Thyroid gland (tissue), 4 donors: ENCODE results near the gene UCP2. TPM values are rescaled to one million over a fixed set of nuclear protein-coding genes. Genes with fewer than 3 reads are reported as not detected.

Experiments
- DNase-seq, 2 donors: peaks; one replicate each; pipeline ENCODE4 v3.0.0-alpha.2; 2019
- H3K27ac ChIP-seq, 3 donors: fragments of 200-600 bp; sonication (generic); 1 replicate in 2 of 3; 2 replicates in 1 of 3; pipeline ENCODE4 v1.5.1; 2016 to 2019; ENCODE audit warnings: mild to moderate bottlenecking in 1 of 3, moderate library complexity in 1 of 3
- H3K27me3 ChIP-seq: fragments of 200-600 bp; sonication (generic); one replicate; pipeline ENCODE4 v1.5.1; 2019
- H3K36me3 ChIP-seq, 2 donors: fragments of 200-600 bp; sonication (generic); one replicate each; pipeline ENCODE4 v1.5.1; 2016 to 2019
- H3K4me1 ChIP-seq, 2 donors: fragments of 200-600 bp; sonication (generic); one replicate each; pipeline ENCODE4 v1.5.1; 2017 to 2019
- H3K4me3 ChIP-seq, 3 donors: fragments of 200-600 bp; sonication (generic); replicated peaks in 1 of 3; 1 replicate in 2 of 3; 2 replicates in 1 of 3; pipeline ENCODE4 v1.5.1; 2016; ENCODE audit warnings: mild to moderate bottlenecking in 1 of 3
- H3K9me3 ChIP-seq: fragments of 200-600 bp; sonication (generic); one replicate; pipeline ENCODE4 v1.5.1; 2017
- CTCF ChIP-seq, 6 experiments: fragments of 200-600 bp in 3 of 6; fragments of 450-650 bp in 3 of 6; sonication (generic) in 3 of 6; IDR thresholded peaks; one replicate each; pipeline ENCODE4 v1.5.1; 2016 to 2019; ENCODE audit warnings: antibody characterized with exemption in 6 of 6, mild to moderate bottlenecking in 2 of 6, inconsistent platforms in 1 of 6, moderate library complexity in 1 of 6
- POLR2A ChIP-seq, 2 donors: fragments of 450-650 bp; IDR thresholded peaks; one replicate each; pipeline ENCODE4 v1.6.1; 2017; ENCODE audit warnings: antibody characterized with exemption in 2 of 2, mild to moderate bottlenecking in 2 of 2, moderate library complexity in 1 of 2
- WGBS, 2 donors: methylation state at CpG; one replicate each; pipeline ENCODE4 v1.1.5; 2017; 5-methylcytosine and 5-hydroxymethylcytosine counted together
- intact Hi-C: fragments of 100-400 bp; cut with DNase I; formaldehyde crosslinking; loops from one replicate; pipeline ENCODE4 v1.15.1; 2023
- total RNA-seq, 4 donors: library from RNA; depleted of rRNA; stranded (reverse); fragments of >200 nt; gene quantifications; one replicate each; pipeline ENCODE4 v1.2.3, GENCODE V29; 2016

The UCP2 gene
- total RNA-seq, 4 donors from 2014 or later: 41.4 to 97.0 (median 52.5) TPM

GRCh38 chr11:73999581-74000306 is 17.1 kb upstream of the UCP2 start:
- Histone ChIP-seq H3K4me1 (no peaks in the 10 kb centered on the region), H3K36me3 (peaks cover 7 to 8% of the 10 kb centered on the region in 2 donors), H3K27me3 (no peaks in the 10 kb centered on the region), H3K27ac (no peak overlapping the region), H3K4me3 (no peak overlapping the region), H3K9me3 (no peaks in the 10 kb centered on the region)
- intact Hi-C loops: no loop called here
- WGBS, 2 donors: 70 to 71% methylated on average over 8 of the region's 8 CpGs
- TF ChIP-seq CTCF (IDR thresholded peaks at IDR 0.05): no peak
- no peak for TF ChIP-seq POLR2A (IDR thresholded peaks at IDR 0.05)
- peak; percentile 41 to 59 for DNase-seq

DNA sequence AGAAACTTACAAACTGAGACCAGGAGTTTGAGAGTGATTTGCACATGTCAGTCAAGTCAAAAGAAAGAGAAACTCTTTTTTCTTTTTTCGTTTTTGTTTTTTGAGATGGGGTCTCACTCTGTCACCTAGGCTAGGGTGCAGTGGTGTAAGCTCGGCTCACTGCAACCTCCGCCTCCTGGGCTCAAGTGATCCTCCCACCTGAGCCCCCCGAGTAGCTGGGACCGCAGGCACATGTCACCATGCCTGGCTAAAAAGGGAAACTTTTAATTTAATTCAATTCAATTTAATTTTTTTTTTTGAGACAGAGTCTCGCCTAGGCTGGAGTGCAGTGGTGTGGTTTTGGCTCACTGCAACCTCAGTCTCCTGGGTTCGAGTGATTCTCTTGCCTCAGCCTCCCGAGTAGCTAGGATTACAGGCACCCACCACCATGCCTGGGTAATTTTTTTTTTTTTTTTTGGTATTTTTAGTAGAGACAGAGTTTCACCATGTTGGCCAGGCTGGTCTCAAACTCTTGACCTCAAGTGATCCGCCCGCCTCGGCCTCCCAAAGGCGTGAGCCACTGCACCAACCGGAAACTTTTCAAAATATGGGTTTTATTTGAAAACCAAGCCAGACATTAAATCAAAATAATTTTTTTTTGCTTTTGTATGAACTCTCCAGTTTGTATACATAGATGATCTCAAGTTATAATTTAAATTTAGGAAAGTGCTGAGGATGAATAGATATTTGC is 16.4 kb upstream of the UCP2 start:
- intact Hi-C loops: no loop called here
- TF ChIP-seq POLR2A (IDR thresholded peaks at IDR 0.05) (no peak), CTCF (IDR thresholded peaks at IDR 0.05) (no peak)
- no peak overlapping the region for H3K27ac ChIP-seq
- H3K36me3 ChIP-seq: peaks cover 7 to 8% of the 10 kb centered on the region in 2 donors
- H3K4me3 ChIP-seq: no peak overlapping the region
- DNase-seq: no peak
- H3K4me1 ChIP-seq: no peaks in the 10 kb centered on the region
- H3K27me3 ChIP-seq: no peaks in the 10 kb centered on the region
- whole genome bisulfite sequencing, 2 donors: 88 to 96% methylated on average over 13 of the region's 13 CpGs
- H3K9me3 ChIP-seq: no peaks in the 10 kb centered on the region

DNA sequence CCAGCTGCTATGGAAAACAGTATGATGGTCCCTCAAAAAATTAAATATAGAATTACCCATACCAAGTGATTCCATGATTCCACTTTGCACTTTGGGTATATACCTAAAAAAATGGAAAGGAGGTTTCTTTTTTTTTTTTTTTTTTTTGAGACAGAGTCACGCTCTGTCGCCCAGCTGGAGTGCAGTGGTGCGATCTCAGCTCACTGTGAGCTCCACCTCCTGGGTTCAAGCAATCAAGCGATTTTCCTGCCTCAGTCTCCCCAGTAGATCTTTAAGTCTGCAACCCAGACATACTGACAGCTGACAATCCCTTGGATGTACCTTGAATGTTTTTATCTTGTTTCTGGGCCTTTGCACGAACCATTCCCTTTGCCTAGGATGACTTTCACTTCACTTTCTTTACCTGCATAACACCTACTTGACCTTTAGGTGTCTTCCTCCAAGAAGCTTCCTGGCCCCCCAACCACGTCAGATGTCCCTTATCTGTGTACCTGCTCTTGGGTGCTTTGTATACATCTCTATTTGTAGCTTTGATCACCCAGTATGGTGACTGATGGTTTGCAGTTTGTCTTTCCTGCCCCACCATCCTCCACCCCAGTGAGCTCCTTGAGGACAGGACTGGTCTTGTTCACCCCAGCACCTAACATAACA is 14.6 kb upstream of the UCP2 start:
- H3K27me3 ChIP-seq: no peaks in the 10 kb centered on the region
- DNase-seq: no peak
- TF ChIP-seq CTCF (IDR thresholded peaks at IDR 0.05): no peak
- no peak for TF ChIP-seq POLR2A (IDR thresholded peaks at IDR 0.05)
- H3K4me1 ChIP-seq: no peaks in the 10 kb centered on the region
- H3K9me3 ChIP-seq: no peaks in the 10 kb centered on the region
- H3K4me3 ChIP-seq: no peak overlapping the region
- H3K27ac ChIP-seq: no peak overlapping the region
- WGBS, 2 donors: 72 to 82% methylated on average over 6 of the region's 6 CpGs
- H3K36me3 ChIP-seq: no peaks in the 10 kb centered on the region
- intact Hi-C loops: no loop called here

- H3K36me3 ChIP-seq: no peaks in the 10 kb centered on the region
- peaks cover 2% of the 10 kb centered on the region in 2 donors for H3K4me1 ChIP-seq
- intact Hi-C loops: no loop called here
- no peaks in the 10 kb centered on the region for H3K9me3 ChIP-seq
- TF ChIP-seq CTCF (IDR thresholded peaks at IDR 0.05) (no peak), POLR2A (IDR thresholded peaks at IDR 0.05) (no peak)
- no peak overlapping the region for H3K4me3 ChIP-seq
- DNase-seq: peak in 1 of 2 donors; percentile 14
- H3K27ac ChIP-seq: no peak overlapping the region
- 87 to 91% methylated on average over 4 of the region's 4 CpGs for WGBS, 2 donors
- no peaks in the 10 kb centered on the region for H3K27me3 ChIP-seq
These were observed 13.6 kb upstream of the UCP2 start for GRCh38 chr11:73996161-73996747.
